ENCODE results near the gene MFN2. TPM values are rescaled to one million over a fixed set of nuclear protein-coding genes. Genes with fewer than 3 reads are reported as not detected.
"Not testable (repeated sequence)": the region's sequence is repeated elsewhere in the genome, so short reads cannot be mapped to it uniquely, and the experiment has no call there.

The MFN2 gene
- total RNA-seq, 4 donors from 2014 or later = 104 to 125 (median 111) TPM

GRCh38 chr1:12040457-12041051, 60.3 kb downstream of the MFN2 start:
- no peak for TF ChIP-seq POLR2A (IDR thresholded peaks at IDR 0.05)
- no peak for TF ChIP-seq CTCF (IDR thresholded peaks at IDR 0.05)
- intact Hi-C loops (cut with DNase I; ENCODE audit: low total_unique reads) = no loop called here
- H3K4me3 ChIP-seq (ENCODE audit: low read depth, poor library complexity, severe bottlenecking) = no peak overlapping the region
- WGBS, 2 donors = 59 to 68% methylated on average over 6 of the region's 6 CpGs
- no peak for DNase-seq (ENCODE audit: low spot score in 2 of 2)

- DNase-seq (ENCODE audit: low spot score in 2 of 2); intact Hi-C loops (cut with DNase I; ENCODE audit: low total_unique reads); H3K4me3 ChIP-seq (ENCODE audit: low read depth, poor library complexity, severe bottlenecking): not testable (repeated sequence)
- 73 to 76% methylated on average over 13 to 15 of the region's 15 CpGs for WGBS, 2 donors
Measured at GRCh38 chr1:12044187-12044877, 64.1 kb downstream of the MFN2 start.

DNA sequence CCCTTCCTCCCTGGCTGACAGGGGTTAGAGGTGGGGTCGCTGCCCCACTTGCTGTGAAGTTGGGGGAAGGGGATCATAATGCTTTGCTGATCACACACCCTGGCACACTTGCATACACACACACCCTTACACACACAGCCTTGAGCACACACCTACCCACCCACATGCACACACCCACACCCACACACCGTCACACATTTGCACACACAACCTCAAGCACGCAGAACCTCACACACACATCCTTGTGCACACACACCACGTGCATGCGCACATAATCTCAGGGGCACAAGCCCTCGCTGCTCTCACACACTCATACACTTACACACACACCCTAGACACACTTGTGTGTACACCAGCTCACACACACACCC, 66.5 kb downstream of the MFN2 start:
- no peak overlapping the region for H3K4me3 ChIP-seq (ENCODE audit: low read depth, poor library complexity, severe bottlenecking)
- 85 to 90% methylated on average over 6 of the region's 6 CpGs for WGBS, 2 donors
- no peak for TF ChIP-seq CTCF (IDR thresholded peaks at IDR 0.05)
- TF ChIP-seq POLR2A (IDR thresholded peaks at IDR 0.05) = no peak
- no peak for DNase-seq (ENCODE audit: low spot score in 2 of 2)
- intact Hi-C loops (cut with DNase I; ENCODE audit: low total_unique reads) = no loop called here

DNA sequence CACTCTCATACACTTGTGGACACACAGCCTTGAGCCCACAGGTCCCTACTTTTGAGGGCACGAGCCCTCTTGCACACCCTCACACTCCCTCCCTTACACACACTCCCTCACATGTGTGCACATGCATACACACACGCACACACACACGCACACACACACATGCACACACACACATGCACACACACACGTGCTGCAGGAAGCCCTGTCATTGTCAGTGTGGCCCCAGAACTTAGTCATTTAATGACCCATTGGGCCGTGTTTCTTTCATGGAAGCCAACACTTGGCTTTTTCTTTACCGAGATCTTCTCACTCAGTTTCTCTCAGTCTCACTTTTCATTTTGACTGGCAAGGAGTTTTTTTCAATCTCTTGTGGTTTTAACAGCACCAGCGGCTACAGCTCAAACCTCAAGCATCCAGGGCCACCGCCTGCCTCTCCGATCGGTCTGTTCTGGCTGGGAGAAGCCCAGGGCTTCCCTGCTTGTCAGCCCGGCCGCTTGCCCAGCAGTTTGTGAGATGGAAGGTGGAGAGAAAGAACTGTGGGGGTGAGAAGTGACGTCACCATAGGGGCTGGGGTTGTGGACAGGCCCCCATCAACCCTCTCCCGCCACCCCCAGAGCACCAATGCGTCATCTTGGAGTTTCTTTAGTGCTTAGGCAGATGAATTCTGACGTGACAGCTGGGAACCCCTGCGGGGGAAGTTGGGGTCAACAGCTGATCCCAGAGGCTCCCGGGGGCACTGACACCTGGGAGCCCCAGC, 67.1 kb downstream of the MFN2 start:
- no peak overlapping the region for H3K4me3 ChIP-seq (ENCODE audit: low read depth, poor library complexity, severe bottlenecking)
- intact Hi-C loops (cut with DNase I; ENCODE audit: low total_unique reads) = no loop called here
- DNase-seq (ENCODE audit: low spot score in 2 of 2) = no peak
- 56 to 68% methylated on average over 15 to 18 of the region's 18 CpGs for WGBS, 2 donors
- TF ChIP-seq POLR2A (IDR thresholded peaks at IDR 0.05) (no peak), CTCF (IDR thresholded peaks at IDR 0.05) (no peak)

DNA sequence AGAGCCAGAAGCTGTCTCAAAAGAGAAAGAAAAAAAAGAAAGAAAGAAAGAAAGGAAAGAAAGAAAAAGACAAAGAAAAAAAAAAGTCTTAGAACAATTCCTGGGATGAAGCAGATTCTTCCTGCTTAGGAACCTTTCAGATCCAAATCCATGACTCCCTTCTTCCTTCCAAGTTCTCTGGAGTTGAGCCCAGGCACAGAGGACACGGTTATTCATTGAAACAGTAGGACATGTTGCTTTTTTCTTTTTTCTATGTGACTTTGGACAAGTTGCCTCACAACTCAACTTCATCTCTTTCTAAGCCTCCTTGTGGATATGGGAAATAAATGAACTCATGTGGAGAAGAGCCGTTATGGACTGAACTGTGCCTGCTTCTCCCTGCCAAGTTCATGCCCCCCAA, 68.1 kb downstream of the MFN2 start:
- WGBS, 2 donors = 43 to 52% methylated on average over 2 of the region's 2 CpGs
- no peak for TF ChIP-seq POLR2A (IDR thresholded peaks at IDR 0.05)
- TF ChIP-seq CTCF (IDR thresholded peaks at IDR 0.05) = no peak
- DNase-seq (ENCODE audit: low spot score in 2 of 2) = no peak
- intact Hi-C loops (cut with DNase I; ENCODE audit: low total_unique reads) = no loop called here
- no peak overlapping the region for H3K4me3 ChIP-seq (ENCODE audit: low read depth, poor library complexity, severe bottlenecking)

DNA sequence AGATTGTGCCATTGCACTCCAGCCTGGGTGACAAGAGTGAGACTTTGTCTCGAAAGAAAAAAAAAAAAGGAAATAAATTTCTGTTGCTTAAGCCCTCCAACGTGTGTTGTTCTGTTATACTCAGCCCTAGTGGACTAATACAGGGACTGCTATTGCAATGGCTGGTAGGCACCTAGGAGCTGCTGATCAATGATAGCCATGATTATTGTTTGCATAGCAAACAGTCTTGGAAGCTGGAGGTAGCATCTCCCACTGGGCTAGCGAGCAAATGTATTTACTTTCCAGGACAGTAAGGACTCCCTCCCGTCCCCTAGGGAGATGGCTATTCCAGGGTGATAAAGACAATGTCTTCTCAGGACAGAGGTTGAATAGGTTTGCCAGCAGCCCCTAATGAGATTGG, 69.4 kb downstream of the MFN2 start:
- no peak overlapping the region for H3K4me3 ChIP-seq (ENCODE audit: low read depth, poor library complexity, severe bottlenecking)
- DNase-seq (ENCODE audit: low spot score in 2 of 2) = no peak
- TF ChIP-seq CTCF (IDR thresholded peaks at IDR 0.05) (no peak), POLR2A (IDR thresholded peaks at IDR 0.05) (no peak)
- intact Hi-C loops (cut with DNase I; ENCODE audit: low total_unique reads) = no loop called here
- 78 to 88% methylated on average over 4 of the region's 4 CpGs for WGBS, 2 donors
